HG03521 (cell line): ENCODE data around the gene DLX2.

Experiments used
- ATAC-seq: cut with Tn5 transposase; IDR thresholded peaks from one replicate; pipeline ENCODE4 v1.9.1; 2021; ENCODE audit warnings: mild to moderate bottlenecking, moderate library complexity; ENCODE audit not compliant: unreplicated experiment

DLX2 gene

DNA sequence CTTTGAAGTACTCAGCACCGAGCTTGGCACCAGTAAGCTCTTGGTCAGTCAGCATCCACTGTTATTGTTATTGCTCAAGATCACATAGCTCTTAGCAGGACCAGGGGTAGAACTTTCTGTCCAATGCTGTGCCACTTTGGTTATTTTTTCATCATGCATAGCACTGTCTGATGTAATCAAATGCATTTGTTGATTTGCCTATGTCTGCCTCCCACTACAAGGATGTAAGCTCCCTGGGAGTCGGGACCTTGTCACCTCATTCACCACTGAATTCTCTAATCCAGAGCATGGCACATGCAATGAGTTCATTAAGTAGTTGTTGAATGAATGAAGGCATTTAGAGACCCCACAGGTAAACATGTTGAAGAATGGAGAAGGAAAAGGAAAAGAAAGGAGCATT lies 46.4 kb downstream of the DLX2 start:
- ATAC-seq = no peak

DNA sequence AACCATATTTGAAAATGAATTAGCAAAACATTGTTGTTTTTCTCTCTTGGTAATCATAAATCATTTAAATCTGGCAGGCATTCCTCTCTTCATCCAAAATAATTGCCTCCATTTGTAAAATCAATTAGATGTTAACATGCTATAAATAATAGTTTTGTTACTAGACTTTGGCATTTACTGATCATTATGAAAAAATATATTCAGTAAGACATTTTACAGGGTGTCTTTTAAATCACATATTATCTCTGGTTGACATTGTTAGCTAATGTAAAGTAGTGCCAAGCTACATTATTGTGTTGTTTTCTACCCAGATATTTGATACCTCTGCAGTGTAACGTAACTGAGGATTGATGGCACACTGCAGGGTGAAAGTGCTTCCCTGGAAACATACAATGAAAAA lies 49.2 kb downstream of the DLX2 start:
- ATAC-seq = no peak

DNA sequence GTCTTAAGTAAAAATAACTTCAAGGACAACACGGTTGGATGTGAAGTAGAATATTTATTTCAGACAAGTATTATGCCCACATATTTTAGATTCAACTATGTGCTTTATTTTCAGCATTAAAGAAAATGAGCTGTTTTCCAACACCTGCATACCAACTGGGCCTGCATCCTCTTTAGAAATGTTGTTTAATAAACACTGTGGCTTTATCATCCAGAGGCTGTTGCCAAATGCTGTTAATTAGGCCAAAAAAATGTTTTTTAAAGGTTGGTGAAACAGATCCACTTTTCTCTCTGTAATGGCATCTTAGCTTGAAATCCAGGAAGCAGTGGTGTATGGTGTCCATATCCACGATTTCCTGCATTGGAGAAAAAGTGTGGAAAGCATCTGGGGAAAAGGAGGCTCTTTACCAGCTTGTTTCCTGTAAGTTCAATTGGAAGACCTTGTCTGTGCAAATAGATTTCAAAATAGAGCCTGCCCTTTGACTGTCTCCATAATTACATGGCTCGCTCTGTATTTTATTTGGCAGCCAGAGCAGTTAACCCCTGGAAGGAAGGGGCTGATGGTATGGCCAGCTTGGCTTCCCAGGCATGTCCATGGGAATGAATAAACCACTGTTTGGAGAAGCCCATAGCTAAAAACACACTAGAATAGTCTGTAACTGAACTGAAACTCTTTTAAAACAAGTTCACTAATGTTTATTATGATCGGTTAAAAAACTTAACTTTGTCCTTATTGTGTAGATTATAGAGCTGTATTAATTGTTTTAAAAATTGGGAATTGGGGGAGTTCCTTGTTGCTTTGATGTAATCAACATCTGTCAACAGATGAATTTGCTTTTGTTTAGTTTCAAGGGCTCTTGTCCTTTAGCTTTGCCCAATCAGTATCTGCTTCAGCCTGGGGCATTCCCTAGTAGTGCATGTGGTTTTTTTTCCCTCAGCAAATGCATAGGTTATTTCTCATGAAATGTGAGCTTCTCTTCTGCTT lies 50.4 kb downstream of the DLX2 start:
- no peak for ATAC-seq

DNA sequence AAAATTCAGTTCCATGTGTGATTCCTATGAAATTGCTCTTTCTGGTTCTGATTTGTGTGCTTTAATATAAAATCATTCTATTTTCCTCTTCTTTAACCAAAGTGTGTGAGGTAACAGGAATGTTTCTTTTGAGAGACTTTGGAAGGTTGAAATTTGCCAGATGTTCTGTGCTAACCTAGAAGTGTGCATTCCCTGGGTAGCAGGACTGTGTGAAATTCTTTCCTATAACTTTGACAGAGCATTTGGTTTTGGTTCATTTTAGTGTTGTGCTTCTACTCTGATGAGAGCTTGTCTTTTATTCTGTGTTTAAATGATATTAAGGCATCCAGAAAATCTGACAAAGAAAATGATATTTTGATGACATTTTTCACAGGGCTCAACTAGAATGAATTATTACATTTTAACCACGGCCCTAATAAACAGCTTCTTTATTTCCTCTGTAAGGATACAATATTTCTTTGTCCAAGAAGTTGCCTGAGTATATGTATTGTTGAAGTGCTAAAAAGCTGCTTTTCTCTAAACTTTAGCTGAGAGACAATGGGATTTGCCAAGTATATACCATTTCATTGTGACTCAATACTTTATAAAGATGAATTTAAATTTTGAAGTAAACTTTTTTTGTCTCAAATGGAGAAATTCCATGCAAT lies 52.1 kb downstream of the DLX2 start:
- no peak for ATAC-seq

DNA sequence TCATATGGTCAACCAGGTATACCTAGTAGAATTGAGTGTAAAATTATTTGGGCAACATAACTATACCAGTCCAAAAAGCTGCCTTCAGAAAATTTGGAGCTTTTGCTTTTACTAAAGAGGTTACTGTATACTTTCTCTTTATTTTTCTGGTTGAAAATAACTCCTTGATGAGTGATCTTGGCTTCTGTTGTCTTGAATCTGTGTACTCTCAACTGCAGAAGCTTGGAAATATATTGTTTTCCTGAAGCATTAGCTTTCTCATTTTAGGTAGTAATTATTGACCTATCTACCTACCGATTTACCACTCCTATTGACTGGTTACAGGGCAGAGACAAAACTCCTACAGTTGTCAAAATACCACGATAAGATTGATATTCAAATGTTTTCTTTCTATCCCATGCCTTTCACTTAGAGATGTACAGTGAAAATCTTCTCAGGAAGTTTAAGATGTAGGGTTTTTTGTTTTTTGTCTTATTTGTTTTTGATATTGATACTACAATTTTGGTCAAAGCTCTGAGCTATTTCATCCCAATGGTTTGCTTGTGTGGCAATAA lies 53.1 kb downstream of the DLX2 start:
- no peak for ATAC-seq
